A549 (cell line): Measurements from ENCODE around the gene B4GALT3.

Experiments used
- HMGXB4 ChIP-seq: fragments of 250-450 bp; sonication (Bioruptor Pico); IDR thresholded peaks from 2 replicates; pipeline ENCODE4 v1.5.0; 2021; ENCODE audit warnings: mild to moderate bottlenecking, moderate library complexity, borderline replicate concordance
- MAFK ChIP-seq: fragments of 450-650 bp; IDR thresholded peaks from 2 replicates; pipeline ENCODE4 v1.6.1; 2014; ENCODE audit not compliant: partially characterized antibody
- NR3C1 ChIP-seq: fragments of >200 bp; sonication (Bioruptor Twin); formaldehyde crosslinking; IDR thresholded peaks from 3 replicates; pipeline ENCODE4 v1.6.1; 2017
- POLR2A ChIP-seq: IDR thresholded peaks from 2 replicates; pipeline ENCODE4 v1.6.1; 2012; ENCODE audit warnings: mild to moderate bottlenecking, low read length
- USF2 ChIP-seq: fragments of 450-650 bp; IDR thresholded peaks from 2 replicates; pipeline ENCODE4 v1.6.1; 2014; ENCODE audit warnings: antibody characterized with exemption
- TF ChIP-seq, protein P1 (sequence below): fragments of >200 bp; sonication (Bioruptor Twin); formaldehyde crosslinking; IDR thresholded peaks from 3 replicates; pipeline ENCODE4 v1.5.1; 2016
- TF ChIP-seq, protein P2 (sequence below): fragments of 200-600 bp; sonication (generic); IDR thresholded peaks from 2 replicates; pipeline ENCODE4 v1.6.1; 2016; ENCODE audit warnings: antibody characterized with exemption, mild to moderate bottlenecking, moderate library complexity
- TF ChIP-seq, protein P3 (sequence below): fragments of 150-350 bp; IDR thresholded peaks from 2 replicates; pipeline ENCODE4 v1.6.1; 2014; ENCODE audit warnings: low read depth, mild to moderate bottlenecking, low read length

DNA sequence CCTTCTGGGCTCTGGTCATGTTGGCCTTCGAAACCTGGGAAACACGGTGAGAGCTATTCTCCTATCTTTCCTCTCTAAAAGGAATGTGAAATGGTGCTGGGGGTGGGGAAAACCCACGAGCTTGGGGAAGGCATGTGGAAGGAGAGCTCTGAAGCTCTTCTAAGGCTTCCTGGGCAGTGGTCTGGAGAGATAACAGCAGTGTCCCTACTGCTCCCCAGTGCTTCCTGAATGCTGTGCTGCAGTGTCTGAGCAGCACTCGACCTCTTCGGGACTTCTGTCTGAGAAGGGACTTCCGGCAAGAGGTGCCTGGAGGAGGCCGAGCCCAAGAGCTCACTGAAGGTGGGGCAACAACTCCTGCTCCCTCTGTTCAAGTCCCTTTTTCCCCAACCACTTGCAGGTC, 15.3 kb downstream of the B4GALT3 start:
- TF ChIP-seq, protein P1, sequence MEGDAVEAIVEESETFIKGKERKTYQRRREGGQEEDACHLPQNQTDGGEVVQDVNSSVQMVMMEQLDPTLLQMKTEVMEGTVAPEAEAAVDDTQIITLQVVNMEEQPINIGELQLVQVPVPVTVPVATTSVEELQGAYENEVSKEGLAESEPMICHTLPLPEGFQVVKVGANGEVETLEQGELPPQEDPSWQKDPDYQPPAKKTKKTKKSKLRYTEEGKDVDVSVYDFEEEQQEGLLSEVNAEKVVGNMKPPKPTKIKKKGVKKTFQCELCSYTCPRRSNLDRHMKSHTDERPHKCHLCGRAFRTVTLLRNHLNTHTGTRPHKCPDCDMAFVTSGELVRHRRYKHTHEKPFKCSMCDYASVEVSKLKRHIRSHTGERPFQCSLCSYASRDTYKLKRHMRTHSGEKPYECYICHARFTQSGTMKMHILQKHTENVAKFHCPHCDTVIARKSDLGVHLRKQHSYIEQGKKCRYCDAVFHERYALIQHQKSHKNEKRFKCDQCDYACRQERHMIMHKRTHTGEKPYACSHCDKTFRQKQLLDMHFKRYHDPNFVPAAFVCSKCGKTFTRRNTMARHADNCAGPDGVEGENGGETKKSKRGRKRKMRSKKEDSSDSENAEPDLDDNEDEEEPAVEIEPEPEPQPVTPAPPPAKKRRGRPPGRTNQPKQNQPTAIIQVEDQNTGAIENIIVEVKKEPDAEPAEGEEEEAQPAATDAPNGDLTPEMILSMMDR, result no peak
- TF ChIP-seq HMGXB4 (CRISPR knock-in tag), result no peak
- TF ChIP-seq, protein P2, sequence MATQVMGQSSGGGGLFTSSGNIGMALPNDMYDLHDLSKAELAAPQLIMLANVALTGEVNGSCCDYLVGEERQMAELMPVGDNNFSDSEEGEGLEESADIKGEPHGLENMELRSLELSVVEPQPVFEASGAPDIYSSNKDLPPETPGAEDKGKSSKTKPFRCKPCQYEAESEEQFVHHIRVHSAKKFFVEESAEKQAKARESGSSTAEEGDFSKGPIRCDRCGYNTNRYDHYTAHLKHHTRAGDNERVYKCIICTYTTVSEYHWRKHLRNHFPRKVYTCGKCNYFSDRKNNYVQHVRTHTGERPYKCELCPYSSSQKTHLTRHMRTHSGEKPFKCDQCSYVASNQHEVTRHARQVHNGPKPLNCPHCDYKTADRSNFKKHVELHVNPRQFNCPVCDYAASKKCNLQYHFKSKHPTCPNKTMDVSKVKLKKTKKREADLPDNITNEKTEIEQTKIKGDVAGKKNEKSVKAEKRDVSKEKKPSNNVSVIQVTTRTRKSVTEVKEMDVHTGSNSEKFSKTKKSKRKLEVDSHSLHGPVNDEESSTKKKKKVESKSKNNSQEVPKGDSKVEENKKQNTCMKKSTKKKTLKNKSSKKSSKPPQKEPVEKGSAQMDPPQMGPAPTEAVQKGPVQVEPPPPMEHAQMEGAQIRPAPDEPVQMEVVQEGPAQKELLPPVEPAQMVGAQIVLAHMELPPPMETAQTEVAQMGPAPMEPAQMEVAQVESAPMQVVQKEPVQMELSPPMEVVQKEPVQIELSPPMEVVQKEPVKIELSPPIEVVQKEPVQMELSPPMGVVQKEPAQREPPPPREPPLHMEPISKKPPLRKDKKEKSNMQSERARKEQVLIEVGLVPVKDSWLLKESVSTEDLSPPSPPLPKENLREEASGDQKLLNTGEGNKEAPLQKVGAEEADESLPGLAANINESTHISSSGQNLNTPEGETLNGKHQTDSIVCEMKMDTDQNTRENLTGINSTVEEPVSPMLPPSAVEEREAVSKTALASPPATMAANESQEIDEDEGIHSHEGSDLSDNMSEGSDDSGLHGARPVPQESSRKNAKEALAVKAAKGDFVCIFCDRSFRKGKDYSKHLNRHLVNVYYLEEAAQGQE, result no peak
- no peak for TF ChIP-seq USF2
- TF ChIP-seq MAFK, result no peak
- TF ChIP-seq, protein P3, sequence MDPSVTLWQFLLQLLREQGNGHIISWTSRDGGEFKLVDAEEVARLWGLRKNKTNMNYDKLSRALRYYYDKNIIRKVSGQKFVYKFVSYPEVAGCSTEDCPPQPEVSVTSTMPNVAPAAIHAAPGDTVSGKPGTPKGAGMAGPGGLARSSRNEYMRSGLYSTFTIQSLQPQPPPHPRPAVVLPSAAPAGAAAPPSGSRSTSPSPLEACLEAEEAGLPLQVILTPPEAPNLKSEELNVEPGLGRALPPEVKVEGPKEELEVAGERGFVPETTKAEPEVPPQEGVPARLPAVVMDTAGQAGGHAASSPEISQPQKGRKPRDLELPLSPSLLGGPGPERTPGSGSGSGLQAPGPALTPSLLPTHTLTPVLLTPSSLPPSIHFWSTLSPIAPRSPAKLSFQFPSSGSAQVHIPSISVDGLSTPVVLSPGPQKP, result no peak
- TF ChIP-seq NR3C1, result no peak
- no peak for TF ChIP-seq POLR2A
